Erythroblast (primary cell): ENCODE results near the gene PASK.

Source experiments
- GATA1 ChIP-seq: IDR thresholded peaks from 2 replicates; pipeline ENCODE4 v1.6.1; 2011; ENCODE audit warnings: low read depth, mild to moderate bottlenecking, control low read depth, low read length, moderate library complexity
- POLR2A ChIP-seq: IDR thresholded peaks from 2 replicates; pipeline ENCODE4 v1.6.1; 2011; ENCODE audit warnings: mild to moderate bottlenecking, low read length

- TF ChIP-seq POLR2A (no peak), GATA1 (no peak)
Observed at GRCh38 chr2:241118737-241119505, 30.4 kb downstream of the PASK start.
